NCI-H446 treated with DMSO at 0.1 percent for 48 hours (cell line): ENCODE results near the gene POU2F2.

Source experiments
- DNase-seq: peaks from one replicate; lab custom pipeline; 2025; lab: John Stamatoyannopoulos, UW

The POU2F2 gene

DNA sequence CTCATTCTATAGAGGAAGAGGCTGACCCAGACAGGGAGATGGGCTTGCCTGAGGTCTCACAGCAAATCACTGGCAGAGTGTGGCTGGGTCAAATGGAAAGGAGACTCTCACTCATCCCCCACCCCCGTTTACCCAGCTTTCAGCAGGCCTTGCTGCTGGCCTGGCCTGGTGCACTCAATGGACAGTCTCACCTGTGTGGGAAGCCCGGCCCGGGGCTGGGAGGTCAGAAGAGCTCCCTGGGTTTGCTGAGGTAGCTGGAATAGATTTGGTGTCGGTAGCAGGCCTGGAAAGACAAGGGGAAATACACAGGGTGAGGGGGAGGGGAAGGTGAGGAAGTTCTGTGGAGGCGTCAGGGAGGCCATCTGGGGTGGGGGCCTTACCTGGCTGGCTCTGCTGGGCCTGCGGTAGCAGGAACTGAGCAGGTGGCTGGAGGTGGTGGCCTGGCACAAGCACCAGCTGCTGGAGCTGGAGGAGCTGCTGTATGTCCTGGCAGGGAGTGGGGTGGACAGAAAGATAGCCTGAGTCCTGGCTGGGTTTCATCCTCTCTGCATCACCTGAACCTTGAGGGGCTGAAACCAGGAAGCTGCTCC lies 32.8 kb downstream of the POU2F2 start:
- DNase-seq: no peak

DNA sequence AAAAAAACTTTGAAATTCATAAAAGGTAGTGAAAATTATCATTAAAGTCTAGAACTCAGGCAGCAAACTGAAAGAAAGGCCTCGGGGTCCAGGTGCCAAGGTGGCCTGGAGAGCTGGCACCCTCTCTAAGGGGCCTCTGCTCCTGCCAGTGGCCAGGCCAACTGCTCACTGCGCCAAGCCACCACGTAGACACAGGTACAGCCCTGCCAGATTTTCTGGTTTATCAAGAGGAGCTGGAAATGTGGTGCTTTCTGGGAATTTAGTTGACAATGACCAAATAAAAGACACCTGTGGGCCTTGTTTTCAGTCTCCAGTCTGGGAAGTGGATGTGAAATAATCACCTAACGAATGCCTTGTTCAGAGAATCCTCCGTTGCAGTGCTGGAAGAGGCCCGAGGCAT lies 33.5 kb downstream of the POU2F2 start:
- no peak for DNase-seq

DNA sequence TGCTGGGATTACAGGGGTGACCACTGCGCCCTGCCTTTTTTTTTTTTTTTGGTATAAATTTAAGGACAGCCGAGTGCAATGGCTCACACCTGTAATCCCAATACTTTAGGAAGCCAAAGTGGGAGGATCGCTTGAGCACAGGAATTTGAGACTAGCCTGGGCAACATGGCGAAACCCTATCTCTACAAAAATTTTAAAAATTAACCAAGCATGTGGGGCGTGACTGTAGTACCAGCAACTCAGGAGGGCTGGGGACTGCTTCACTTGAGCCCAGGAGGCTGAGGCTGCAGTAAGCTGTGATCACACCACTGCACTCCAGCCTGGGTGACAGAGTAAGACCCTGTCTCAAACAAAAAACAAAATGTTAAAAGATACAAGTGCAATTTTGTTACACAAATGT lies 34.8 kb downstream of the POU2F2 start:
- no peak for DNase-seq

DNA sequence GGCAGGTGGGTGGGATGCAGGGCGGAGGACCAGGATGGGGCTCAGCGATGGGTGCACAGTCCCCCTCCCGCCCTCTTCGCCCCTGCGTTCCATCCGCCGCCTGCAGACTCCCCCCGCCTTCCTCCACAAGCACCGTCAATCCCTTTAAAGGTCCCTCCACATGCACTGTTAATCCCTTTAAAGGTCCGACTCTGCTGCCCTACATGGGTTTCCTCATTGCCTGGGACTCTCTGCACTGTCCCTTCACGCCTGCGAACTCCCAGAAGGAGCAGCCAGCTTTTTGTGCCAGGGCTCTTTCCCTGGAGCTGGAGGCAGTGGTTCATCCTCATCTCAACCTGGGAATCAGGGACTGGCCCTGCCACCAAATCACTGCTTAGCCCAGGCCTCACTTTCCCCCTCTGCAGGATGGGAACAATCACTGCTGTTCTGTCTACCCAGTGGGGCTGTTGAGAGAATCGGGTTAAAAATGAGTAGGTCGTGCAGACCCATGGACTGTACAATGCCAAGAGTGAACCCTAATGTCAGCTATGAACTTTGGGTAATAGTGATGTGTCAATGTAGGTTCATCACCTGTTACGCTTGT lies 35.9 kb downstream of the POU2F2 start:
- no peak for DNase-seq

GRCh38 chr19:42095814-42096230 lies 36.4 kb downstream of the POU2F2 start:
- DNase-seq: no peak

GRCh38 chr19:42095142-42095813 lies 37.0 kb downstream of the POU2F2 start:
- DNase-seq: no peak

- DNase-seq: no peak
These were observed 38.3 kb downstream of the POU2F2 start for GRCh38 chr19:42093926-42094325.

- DNase-seq: no peak
These were observed 38.7 kb downstream of the POU2F2 start for GRCh38 chr19:42093505-42093904.

GRCh38 chr19:42092350-42092749 lies 39.9 kb downstream of the POU2F2 start:
- peak; percentile 28 for DNase-seq

DNA sequence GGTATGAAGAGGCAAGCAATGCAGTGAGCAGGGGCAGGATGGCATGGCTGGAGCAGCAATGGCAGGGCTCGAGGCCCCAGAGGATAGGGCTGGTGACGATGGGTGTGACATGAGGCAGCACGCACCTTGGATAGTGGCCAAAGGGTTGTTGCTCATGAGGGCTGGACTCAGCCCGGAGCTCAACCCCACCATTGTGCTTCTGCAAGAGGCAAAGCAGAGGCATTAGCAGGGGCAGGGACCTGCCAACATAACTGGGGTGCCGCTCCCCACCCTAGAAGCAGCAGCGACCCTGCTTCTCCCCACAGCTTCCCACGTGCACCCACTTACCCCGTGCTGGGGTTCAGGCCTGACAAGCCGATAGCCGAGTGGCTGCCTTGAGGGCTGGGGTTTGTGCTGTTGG lies 40.5 kb downstream of the POU2F2 start:
- DNase-seq: no peak

DNA sequence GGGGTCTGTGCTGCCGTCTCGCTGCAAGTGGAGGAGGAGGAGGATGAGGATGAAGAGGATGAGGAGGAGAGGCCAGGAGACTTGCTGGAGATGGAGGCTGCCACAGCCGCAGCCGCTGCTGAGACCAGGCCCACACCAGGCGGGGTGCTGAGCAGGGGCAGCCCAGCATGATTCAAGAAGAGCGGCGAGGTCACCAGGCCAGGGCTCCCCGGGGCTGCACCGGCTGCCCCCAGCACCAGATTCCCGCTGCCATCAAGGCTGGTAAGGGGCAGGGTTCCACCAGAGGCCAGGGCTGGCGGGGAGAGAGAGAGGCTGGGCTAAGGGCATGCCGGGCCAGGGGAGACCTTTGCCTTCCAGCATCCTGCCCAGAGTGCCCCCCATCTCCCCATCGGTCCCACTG lies 40.9 kb downstream of the POU2F2 start:
- no peak for DNase-seq

DNA sequence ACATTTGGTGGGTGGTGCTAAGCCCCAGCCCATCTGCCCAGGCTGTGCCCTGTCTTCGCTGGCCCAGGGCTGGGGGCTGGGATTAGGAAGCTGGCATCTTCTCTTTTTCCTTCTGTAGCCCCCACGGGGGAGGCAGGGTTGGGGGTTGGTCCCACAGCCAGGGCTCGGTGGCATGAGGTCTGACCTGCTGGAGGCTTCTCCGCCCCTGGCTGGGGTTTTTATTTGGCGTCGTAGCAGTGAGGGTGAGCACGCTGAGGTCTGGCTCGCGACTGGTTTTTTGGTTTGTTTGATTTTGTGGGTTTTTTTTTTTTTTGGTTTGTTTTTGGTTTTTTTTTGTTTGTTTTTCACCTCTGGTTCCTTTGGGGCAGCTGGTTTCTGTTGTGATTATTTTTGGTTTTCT lies 41.6 kb downstream of the POU2F2 start:
- DNase-seq: no peak

- no peak for DNase-seq
These were observed 42.5 kb downstream of the POU2F2 start for GRCh38 chr19:42089772-42090171.

DNA sequence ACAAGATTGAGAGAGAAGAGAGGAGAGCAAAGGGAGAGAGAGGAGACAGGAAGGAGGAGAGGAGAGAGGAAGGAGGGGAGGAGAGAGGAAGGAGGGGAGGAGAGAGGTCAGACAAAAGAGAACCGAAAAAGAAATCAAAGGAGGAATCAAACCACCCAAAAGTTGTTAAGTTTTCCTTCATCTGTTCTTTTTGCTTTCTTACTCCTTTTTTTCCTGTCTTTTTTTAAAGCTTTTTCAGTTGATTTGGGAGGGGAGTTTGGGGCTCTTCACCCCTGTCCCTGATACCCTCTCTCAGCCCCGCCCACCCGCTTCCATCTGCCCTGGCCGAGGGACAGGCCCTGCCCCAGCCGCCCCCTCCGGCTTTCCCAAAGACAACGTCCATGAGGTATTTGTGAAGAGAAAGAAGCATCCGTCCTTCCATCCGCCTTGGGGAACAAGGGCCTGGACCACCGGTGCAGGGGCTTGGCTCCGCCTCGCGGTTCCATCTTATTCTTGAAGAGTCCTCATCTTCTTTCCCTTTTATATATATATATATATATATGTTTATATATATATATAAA lies 43.0 kb downstream of the POU2F2 start:
- no peak for DNase-seq

DNA sequence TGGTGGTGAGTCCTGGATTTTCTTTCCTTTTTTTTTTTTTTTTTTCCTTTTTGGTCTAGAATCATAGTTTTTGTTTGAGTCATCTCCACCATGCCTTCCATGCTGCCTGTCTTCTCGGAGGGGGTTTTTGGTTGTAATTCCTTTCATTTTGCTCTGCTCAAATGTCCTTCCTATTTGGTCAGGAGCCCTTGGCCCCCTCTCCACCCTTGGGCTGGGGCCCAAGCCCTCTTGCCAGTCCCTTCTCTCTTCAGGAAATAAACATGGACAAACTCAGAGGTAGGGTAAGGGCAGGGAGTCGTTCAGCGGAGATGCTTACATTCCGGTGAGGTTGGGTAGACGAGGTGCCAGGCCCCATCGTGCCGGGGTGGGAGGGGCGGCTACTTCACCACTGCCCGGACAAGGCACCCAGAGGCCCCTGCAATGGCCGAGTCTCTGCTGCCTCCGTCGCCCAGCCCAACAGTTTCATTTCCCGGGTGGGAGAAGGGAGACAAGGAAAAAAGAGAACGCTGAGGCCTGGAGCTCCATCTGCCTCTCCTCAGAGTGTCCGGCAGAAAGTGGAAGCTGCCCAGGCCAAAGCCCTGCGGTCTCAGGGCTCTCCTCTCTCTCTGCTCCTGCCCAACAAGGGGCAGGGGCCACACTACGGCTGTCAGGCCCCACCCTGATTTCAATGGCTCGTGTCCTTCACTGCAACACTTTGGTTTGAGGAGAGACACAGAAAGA lies 43.6 kb downstream of the POU2F2 start:
- no peak for DNase-seq

DNA sequence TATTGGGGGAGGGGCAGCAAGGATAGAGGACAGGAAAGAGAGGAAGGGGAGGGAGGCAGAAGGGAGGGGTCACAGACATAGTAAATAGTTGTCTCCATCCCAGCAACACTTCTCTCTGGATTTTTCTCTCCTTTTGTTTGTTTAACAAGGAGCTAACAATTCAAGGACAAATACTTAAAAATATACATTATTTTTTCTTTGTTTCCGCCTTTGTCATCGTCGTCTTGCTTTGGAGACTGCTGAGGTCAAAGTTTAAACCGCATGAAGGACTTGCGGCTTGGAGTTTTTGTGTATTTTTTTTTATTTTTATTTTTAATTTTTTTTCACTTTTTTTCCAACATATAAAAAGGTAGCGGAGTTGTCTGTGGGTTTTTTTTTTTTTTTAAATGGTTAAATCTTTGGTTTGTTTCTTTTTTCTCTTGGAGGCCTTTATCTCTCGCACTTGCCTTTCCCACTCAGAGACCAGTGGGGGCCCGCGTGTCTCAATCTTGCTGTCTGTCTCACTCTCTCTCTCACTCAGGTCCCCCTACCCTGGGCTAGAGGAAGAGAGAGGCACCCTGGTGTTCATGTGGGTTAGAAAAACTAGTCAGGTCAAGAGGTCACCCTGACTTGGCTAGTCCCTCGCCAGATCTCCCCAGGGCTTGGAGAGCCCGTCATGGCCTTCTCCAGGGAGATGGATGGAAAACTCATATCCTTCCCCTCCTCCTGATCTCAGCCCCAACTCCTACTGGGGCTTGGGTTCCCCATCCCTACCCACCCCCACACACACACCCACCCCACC lies 45.3 kb downstream of the POU2F2 start:
- DNase-seq: no peak

DNA sequence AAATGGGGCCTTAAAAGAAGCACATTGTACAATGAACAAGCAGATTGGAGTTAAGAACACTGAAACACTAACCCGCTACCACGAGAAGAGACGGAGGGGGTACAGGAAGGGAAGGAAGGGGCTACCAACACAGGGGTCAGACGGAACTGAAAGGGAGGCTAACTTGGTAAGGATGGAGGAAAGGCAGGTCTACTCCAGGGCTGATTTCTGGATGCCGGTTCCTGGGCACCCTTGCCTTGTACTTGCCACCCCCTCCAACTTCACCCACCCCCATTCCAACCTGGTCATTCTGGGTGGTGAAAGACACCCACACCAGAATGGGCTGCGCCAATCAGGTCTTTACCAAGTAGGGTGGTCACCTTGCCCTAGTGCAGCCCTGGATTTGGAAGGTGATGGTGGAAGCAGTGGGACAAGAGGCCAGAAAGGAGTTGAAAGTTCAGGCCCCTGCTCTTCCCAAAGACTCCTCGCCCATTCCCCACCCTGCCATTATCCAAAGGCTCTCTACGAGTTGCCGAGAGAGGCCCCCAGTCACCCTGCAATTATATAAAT lies 46.0 kb downstream of the POU2F2 start:
- DNase-seq: no peak

GRCh38 chr19:42083537-42083936 lies 48.7 kb downstream of the POU2F2 start:
- DNase-seq: no peak

DNA sequence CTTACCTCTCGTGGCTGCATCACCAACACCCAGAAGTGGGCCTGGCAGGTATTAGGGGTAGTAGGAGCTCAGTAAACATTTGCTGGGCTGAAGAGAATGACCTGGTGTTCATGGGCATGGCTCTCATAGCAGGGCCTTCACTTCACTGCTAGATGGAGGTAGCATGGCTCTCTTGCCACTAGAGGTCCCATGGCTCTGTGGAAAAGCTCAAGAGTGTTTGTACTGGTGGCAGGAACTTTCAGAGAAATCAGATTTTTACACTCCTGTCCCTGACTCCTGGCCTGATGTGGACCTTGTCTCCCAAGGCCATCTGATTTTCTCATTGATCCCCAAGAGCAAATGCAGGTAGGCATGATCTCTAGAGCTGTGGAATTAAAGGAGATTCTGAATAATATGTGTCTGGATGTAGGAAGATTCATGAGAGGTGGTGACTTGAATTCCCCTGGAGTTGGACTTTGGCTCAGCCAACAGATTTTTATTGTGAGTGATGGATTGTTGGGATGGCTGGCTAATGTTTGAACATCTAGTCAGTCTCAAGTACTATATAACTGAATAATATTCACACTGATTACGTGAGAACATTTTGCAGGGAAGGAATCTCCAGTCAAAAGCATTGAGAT lies 50.6 kb downstream of the POU2F2 start:
- DNase-seq: no peak

DNA sequence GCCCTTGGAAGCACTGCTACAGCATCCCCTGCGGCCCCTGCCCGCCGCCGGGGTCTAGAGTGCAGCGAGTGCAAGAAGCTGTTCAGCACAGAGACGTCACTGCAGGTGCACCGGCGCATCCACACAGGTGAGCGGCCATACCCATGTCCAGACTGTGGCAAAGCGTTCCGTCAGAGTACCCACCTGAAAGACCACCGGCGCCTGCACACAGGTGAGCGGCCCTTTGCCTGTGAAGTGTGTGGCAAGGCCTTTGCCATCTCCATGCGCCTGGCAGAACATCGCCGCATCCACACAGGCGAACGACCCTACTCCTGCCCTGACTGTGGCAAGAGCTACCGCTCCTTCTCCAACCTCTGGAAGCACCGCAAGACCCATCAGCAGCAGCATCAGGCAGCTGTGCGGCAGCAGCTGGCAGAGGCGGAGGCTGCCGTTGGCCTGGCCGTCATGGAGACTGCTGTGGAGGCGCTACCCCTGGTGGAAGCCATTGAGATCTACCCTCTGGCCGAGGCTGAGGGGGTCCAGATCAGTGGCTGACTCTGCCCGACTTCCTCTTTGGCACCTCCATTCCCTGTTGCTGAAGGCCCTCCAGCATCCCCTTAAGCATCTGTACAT lies 51.4 kb downstream of the POU2F2 start:
- DNase-seq: no peak
